Placental epithelial cell (primary cell): Measurements from ENCODE around the gene NRP2. TPM values are rescaled to one million over a fixed set of nuclear protein-coding genes. Genes with fewer than 3 reads are reported as not detected.

Experiments used
- total RNA-seq: library from RNA; depleted of rRNA; stranded (reverse); fragments of >200 nt; gene quantifications from 2 replicates; pipeline ENCODE4 v1.2.3, GENCODE V29; 2012

The NRP2 gene
- 0.22 and 2.4 TPM in 2 replicates for total RNA-seq

GRCh38 chr2:205682239-205682970 lies at the start of gene NRP2:
Gene NRP2, plus strand, starts transcription at chr2:205682501. Its CDS starts 790 bp downstream, at chr2:205683291.

